ENCODE measurements around the gene RGS19. TPM values are rescaled to one million over a fixed set of nuclear protein-coding genes. Genes with fewer than 3 reads are reported as not detected.

Gene RGS19
- total RNA-seq, 4 donors from 2014 or later = 4.6 to 38.8 (median 6.7) TPM

- Histone ChIP-seq H3K4me1 (peaks cover 0 to 14% of the 10 kb centered on the region in 2 donors), H3K27ac (no peak overlapping the region), H3K27me3 (no peaks in the 10 kb centered on the region), H3K36me3 (no peaks in the 10 kb centered on the region), H3K4me3 (no peak overlapping the region), H3K9me3 (no peaks in the 10 kb centered on the region)
- intact Hi-C loops (cut with DNase I; ENCODE audit: low total_unique reads) = no loop called here
- TF ChIP-seq POLR2A (IDR thresholded peaks at IDR 0.05) (no peak), CTCF (IDR thresholded peaks at IDR 0.05) (no peak)
- DNase-seq = no peak
Observed at GRCh38 chr20:64068386-64069208, 10.7 kb downstream of the RGS19 start.

GRCh38 chr20:64067733-64068307 lies 11.5 kb downstream of the RGS19 start:
- no peak for DNase-seq
- Histone ChIP-seq H3K27me3 (no peaks in the 10 kb centered on the region), H3K27ac (no peak overlapping the region), H3K4me1 (peaks cover 0 to 14% of the 10 kb centered on the region in 2 donors), H3K4me3 (no peak overlapping the region), H3K9me3 (no peaks in the 10 kb centered on the region), H3K36me3 (no peaks in the 10 kb centered on the region)
- no peak for TF ChIP-seq CTCF (IDR thresholded peaks at IDR 0.05)
- TF ChIP-seq POLR2A (IDR thresholded peaks at IDR 0.05) = no peak
- intact Hi-C loops (cut with DNase I; ENCODE audit: low total_unique reads) = no loop called here

GRCh38 chr20:64067005-64067632 lies 12.2 kb downstream of the RGS19 start:
- Histone ChIP-seq H3K36me3 (no peaks in the 10 kb centered on the region), H3K27me3 (no peaks in the 10 kb centered on the region), H3K9me3 (no peaks in the 10 kb centered on the region), H3K4me3 (no peak overlapping the region), H3K27ac (no peak overlapping the region), H3K4me1 (peaks cover 0 to 18% of the 10 kb centered on the region in 2 donors)
- DNase-seq = no peak
- TF ChIP-seq POLR2A (IDR thresholded peaks at IDR 0.05) (no peak), CTCF (IDR thresholded peaks at IDR 0.05) (no peak)
- intact Hi-C loops (cut with DNase I; ENCODE audit: low total_unique reads) = no loop called here

GRCh38 chr20:64065974-64066343 lies 13.4 kb downstream of the RGS19 start:
- no peak for DNase-seq
- Histone ChIP-seq H3K27me3 (no peaks in the 10 kb centered on the region), H3K4me1 (peaks cover 0 to 20% of the 10 kb centered on the region in 2 donors), H3K27ac (no peak overlapping the region), H3K36me3 (no peaks in the 10 kb centered on the region), H3K9me3 (no peaks in the 10 kb centered on the region), H3K4me3 (no peak overlapping the region)
- TF ChIP-seq POLR2A (IDR thresholded peaks at IDR 0.05) = no peak
- no peak for TF ChIP-seq CTCF (IDR thresholded peaks at IDR 0.05)
- intact Hi-C loops (cut with DNase I; ENCODE audit: low total_unique reads) = no loop called here
